OCI-LY7 (cell line): Measurements from ENCODE around the gene AZU1. TPM values are rescaled to one million over a fixed set of nuclear protein-coding genes. Genes with fewer than 3 reads are reported as not detected.

Source experiments
- BruUV-seq: library from RNA; stranded (reverse); fragments of 400-500 nt; replicated peaks from 2 replicates; lab custom pipeline; 2021; lab: Mats Ljungman, UMichigan
- CTCF ChIA-PET: fragments of 300-600 bp; sonication (Branson Sonifier 250); formaldehyde crosslinking; loops from one replicate; lab custom pipeline; 2022; ENCODE audit warnings: antibody characterized with exemption; ENCODE audit not compliant: unreplicated experiment; lab: Charles Lee
- POLR2A ChIA-PET: fragments of 300-600 bp; sonication (Branson Sonifier 250); formaldehyde crosslinking; loops from one replicate; lab custom pipeline; 2022; ENCODE audit warnings: antibody characterized with exemption; lab: Charles Lee
- DNase-seq: peaks from one replicate; pipeline ENCODE4 v3.0.0-alpha.2; 2015; ENCODE audit warnings: low spot score
- H2AFZ ChIP-seq: fragments of 200-600 bp; sonication (generic), shearing (Covaris generic); 2 replicates; pipeline ENCODE4 v1.6.1; 2014; ENCODE audit warnings: mild to moderate bottlenecking, antibody characterized with exemption, low read length, moderate library complexity
- H3K27ac ChIP-seq: fragments of 200-600 bp; sonication (generic); 2 replicates; pipeline ENCODE4 v1.5.1; 2014; ENCODE audit warnings: mixed run types, low read depth, mild to moderate bottlenecking, moderate library complexity, low read length, inconsistent platforms; ENCODE audit not compliant: poor library complexity, severe bottlenecking
- H3K36me3 ChIP-seq: fragments of 200-600 bp; sonication (generic); 2 replicates; pipeline ENCODE4 v1.6.1; 2014; ENCODE audit warnings: mild to moderate bottlenecking, antibody characterized with exemption, low read length, moderate library complexity, mixed read lengths; ENCODE audit not compliant: insufficient read depth
- H3K4me1 ChIP-seq: fragments of 200-600 bp; sonication (generic); 2 replicates; pipeline ENCODE4 v1.5.1; 2014; ENCODE audit warnings: mild to moderate bottlenecking, low read length; ENCODE audit not compliant: insufficient read depth, poor library complexity, severe bottlenecking
- H3K4me2 ChIP-seq: fragments of 200-600 bp; sonication (generic); 2 replicates; pipeline ENCODE4 v1.6.1; 2014; ENCODE audit warnings: mild to moderate bottlenecking, low read length
- H3K4me3 ChIP-seq: fragments of 200-600 bp; sonication (generic); 2 replicates; pipeline ENCODE4 v1.5.1; 2014; ENCODE audit warnings: mild to moderate bottlenecking, low read depth, low read length; ENCODE audit not compliant: poor library complexity, severe bottlenecking
- H3K79me2 ChIP-seq: fragments of 200-600 bp; sonication (generic); 2 replicates; pipeline ENCODE4 v1.6.1; 2016; ENCODE audit warnings: low read depth, mild to moderate bottlenecking, low read length, moderate library complexity, mixed read lengths; ENCODE audit not compliant: insufficient read depth
- H3K9me2 ChIP-seq: fragments of 200-600 bp; sonication (generic); 2 replicates; pipeline ENCODE4 v1.6.1; 2016; ENCODE audit warnings: mild to moderate bottlenecking, low read length, mixed read lengths; ENCODE audit not compliant: insufficient read depth
- H3K9me3 ChIP-seq: fragments of 200-600 bp; sonication (generic); 2 replicates; pipeline ENCODE4 v1.6.1; 2014; ENCODE audit warnings: mild to moderate bottlenecking, mixed run types, low read length, mixed read lengths
- H4K20me1 ChIP-seq: fragments of 200-600 bp; sonication (generic); 2 replicates; pipeline ENCODE4 v1.6.1; 2014; ENCODE audit warnings: mild to moderate bottlenecking, antibody characterized with exemption, low read length, moderate library complexity, mixed read lengths; ENCODE audit not compliant: insufficient read depth
- EZH2phosphoT487 ChIP-seq: fragments of 200-600 bp; sonication (generic); IDR thresholded peaks from 2 replicates; pipeline ENCODE4 v1.6.1; 2018; ENCODE audit warnings: low read depth, borderline replicate concordance, mild to moderate bottlenecking, mixed run types, antibody characterized with exemption, low read length, moderate library complexity, mixed read lengths
- intact Hi-C: fragments of 100-400 bp; cut with micrococcal nuclease; formaldehyde crosslinking; loops from one replicate; pipeline ENCODE4 v1.10.0; 2022; ENCODE audit not compliant: unreplicated experiment
- total RNA-seq, 2 experiments: library from RNA; depleted of rRNA in 1 of 2; stranded (reverse); fragments of >200 nt in 1 of 2; shearing (Covaris generic) in 1 of 2; gene quantifications; 2 replicates each; pipeline ENCODE4 v1.2.3, GENCODE V29; 2014 to 2022
- TF ChIP-seq, protein P1 (sequence below): fragments of 200-600 bp; sonication (generic); conservative IDR thresholded peaks from 2 replicates; pipeline ENCODE4 v1.5.1; 2014; ENCODE audit warnings: mild to moderate bottlenecking, antibody characterized with exemption, low read length, moderate library complexity, mixed read lengths

The AZU1 gene
- total RNA-seq, 2 experiments from 2014 or later, result not detected

DNA sequence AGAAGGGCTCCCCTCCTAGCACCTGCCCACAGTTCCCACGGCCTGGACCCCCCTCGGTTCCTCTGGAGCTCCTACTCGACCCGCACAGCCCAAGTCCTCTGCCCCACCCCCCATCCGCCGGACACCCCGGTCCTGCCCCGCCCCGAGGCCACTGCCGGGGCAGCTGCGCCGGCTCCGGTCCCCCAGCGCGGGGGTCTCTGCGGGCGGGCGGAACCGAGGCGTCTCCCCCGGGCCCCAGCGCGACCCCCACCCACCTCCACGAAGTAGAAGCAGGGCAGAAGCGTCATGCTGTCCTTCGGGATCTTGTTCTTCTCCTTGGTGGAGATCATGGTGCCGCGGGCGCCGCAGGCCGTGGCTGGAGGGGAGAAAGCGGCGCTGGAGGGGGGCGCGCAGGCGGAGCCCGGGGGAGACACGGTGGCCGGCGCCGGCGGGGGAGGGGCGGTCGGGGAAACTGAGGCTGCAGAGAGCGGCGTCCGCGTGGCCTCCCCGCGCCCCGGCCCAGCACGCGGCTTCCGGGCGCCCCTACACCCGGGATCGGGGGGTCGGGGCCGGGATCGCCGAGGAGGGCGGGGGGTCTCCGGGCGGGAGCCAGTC, 6.3 kb upstream of the AZU1 start:
- no peak overlapping the region for H3K4me3 ChIP-seq

DNA sequence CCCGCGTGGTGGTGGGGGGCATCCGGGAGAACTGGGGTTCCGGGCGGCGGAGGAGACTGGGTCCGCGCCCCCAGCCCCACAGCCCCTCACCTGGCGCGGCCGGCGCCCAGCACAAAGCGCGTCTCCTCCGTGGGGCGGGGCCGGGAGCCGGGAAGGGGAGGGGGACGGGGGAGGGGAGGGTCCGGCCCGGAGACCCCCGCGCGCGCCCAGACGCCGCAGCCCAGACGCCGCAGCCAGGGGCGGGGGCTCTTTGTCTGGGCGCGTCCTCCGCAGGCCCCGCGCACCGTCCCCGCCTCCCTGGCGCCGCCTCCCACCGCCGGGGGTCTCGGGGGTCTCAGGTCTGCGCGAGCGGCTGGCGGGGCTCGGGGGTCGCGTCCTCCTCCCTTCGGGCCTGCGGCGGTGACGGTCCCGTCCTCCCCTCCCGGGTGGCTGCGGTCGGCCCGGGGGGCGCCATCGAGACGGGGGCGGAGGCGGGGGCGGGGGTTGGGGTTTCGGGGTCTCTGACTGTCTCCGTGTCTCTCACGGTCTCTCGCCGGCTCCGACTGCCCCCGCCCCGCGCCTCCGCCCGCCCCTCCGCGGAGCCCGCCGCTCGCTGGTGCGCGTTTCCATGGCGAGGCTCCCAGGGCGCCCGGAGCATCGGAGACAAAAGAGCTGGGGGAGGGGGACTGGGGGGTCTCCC, 5.7 kb upstream of the AZU1 start, which contains the start of gene PLPPR3:
Gene PLPPR3 (minus strand): TSS at position 131 of the 679 bp plus-strand sequence. CDS start 396 bp downstream, outside the sequence.
- Histone ChIP-seq H3K4me2 (no peak within 1 kb of the TSS), H3K4me3 (no peak within 1 kb of the TSS), H3K9me2 (no peaks in the 10 kb centered on the region), H3K36me3 (0 out of 2 replicates have a peak, but pooled peaks cover 5% of the 10 kb centered on the region), H2AFZ (no peak within 1 kb of the TSS), H3K27ac (no peak within 1 kb of the TSS), H3K4me1 (no peaks in the 10 kb centered on the region), H3K9me3 (no peaks in the 10 kb centered on the region), H3K79me2 (no peaks in the 10 kb centered on the region), H4K20me1 (no peaks in the 10 kb centered on the region)
- CTCF ChIA-PET, result no interaction called here
- POLR2A ChIA-PET, result no interaction called here
- BruUV-seq, result no TSS peak
- intact Hi-C loops, result no loop called here
- TF ChIP-seq EZH2phosphoT487, result no peak
- TF ChIP-seq, protein P1, sequence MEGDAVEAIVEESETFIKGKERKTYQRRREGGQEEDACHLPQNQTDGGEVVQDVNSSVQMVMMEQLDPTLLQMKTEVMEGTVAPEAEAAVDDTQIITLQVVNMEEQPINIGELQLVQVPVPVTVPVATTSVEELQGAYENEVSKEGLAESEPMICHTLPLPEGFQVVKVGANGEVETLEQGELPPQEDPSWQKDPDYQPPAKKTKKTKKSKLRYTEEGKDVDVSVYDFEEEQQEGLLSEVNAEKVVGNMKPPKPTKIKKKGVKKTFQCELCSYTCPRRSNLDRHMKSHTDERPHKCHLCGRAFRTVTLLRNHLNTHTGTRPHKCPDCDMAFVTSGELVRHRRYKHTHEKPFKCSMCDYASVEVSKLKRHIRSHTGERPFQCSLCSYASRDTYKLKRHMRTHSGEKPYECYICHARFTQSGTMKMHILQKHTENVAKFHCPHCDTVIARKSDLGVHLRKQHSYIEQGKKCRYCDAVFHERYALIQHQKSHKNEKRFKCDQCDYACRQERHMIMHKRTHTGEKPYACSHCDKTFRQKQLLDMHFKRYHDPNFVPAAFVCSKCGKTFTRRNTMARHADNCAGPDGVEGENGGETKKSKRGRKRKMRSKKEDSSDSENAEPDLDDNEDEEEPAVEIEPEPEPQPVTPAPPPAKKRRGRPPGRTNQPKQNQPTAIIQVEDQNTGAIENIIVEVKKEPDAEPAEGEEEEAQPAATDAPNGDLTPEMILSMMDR, result no peak
- no peak for DNase-seq

More for the DNA sequence above, 6.3 kb upstream of the AZU1 start:
- DNase-seq, result no peak
- BruUV-seq, result no TSS peak
- CTCF ChIA-PET, result no interaction called here
- H3K4me1 ChIP-seq, result no peaks in the 10 kb centered on the region
- no peak overlapping the region for H3K27ac ChIP-seq
- intact Hi-C loops, result no loop called here
- TF ChIP-seq, protein P1, result no peak
- TF ChIP-seq EZH2phosphoT487, result no peak
- POLR2A ChIA-PET, result no interaction called here
- no peaks in the 10 kb centered on the region for H3K79me2 ChIP-seq
- H3K9me3 ChIP-seq, result no peaks in the 10 kb centered on the region
- no peaks in the 10 kb centered on the region for H4K20me1 ChIP-seq
- no peaks in the 10 kb centered on the region for H3K9me2 ChIP-seq
- H3K36me3 ChIP-seq, result peaks cover 9% of the 10 kb centered on the region
- no peak overlapping the region for H2AFZ ChIP-seq
- H3K4me2 ChIP-seq, result no peak overlapping the region

DNA sequence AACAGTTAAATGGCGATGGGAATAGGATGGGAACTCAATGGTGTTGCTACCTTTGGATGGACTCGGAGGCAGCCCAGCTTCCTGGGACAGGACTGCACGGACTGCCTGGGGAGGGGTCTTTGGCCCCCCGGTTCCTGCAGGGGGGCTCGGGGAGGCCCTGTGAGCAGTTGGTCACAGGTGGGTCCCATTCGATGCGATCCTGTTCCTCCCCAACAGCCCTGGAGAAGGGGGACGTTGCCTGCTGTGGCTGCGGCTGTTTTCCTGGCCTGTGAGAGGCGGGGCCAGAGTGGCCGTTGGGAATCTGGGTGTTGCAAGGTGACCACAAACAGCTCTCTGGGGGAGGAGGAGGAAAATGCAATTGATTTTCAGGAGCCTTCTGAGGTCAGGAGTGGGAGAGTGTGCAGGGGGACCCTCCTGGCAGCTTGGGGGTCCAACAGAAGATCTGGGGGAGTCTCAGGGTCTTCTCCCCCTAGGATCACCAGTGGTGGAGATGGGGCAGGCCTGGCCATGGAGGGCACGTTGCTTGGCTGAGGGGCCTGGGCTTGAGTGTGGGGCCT, 4.0 kb upstream of the AZU1 start:
- ChIA-PET CTCF (no interaction called here), POLR2A (no interaction called here)
- Histone ChIP-seq H3K9me2 (no peaks in the 10 kb centered on the region), H3K4me2 (no peak overlapping the region), H4K20me1 (no peaks in the 10 kb centered on the region), H3K4me1 (no peaks in the 10 kb centered on the region), H2AFZ (no peak overlapping the region), H3K36me3 (no peaks in the 10 kb centered on the region), H3K79me2 (no peaks in the 10 kb centered on the region), H3K4me3 (no peak overlapping the region), H3K9me3 (no peaks in the 10 kb centered on the region), H3K27ac (no peak overlapping the region)
- TF ChIP-seq EZH2phosphoT487, result no peak
- TF ChIP-seq, protein P1, result no peak
- BruUV-seq, result no TSS peak
- intact Hi-C loops, result no loop called here
- no peak for DNase-seq
